Right lobe of liver (tissue), 6 donors: ENCODE results near the gene RTP3. TPM values are rescaled to one million over a fixed set of nuclear protein-coding genes. Genes with fewer than 3 reads are reported as not detected.

Experiments used
- ATAC-seq, 4 donors: fragments of 200-7000 bp; cut with Tn5 transposase; one replicate each; pipeline ENCODE4 v1.9.1; 2020; ENCODE audit warnings: mild to moderate bottlenecking in 4 of 4, moderate library complexity in 4 of 4
- DNase-seq, 3 donors: peaks; one replicate each; pipeline ENCODE4 v3.0.0-alpha.2; 2020
- H3K27ac ChIP-seq, 3 donors: fragments of 200-600 bp; one replicate each; pipeline ENCODE4 v1.8.0; 2022
- H3K27me3 ChIP-seq, 2 donors: fragments of 200-600 bp; one replicate each; pipeline ENCODE4 v1.8.0; 2022
- H3K36me3 ChIP-seq, 4 donors: fragments of 200-600 bp; sonication (generic) in 1 of 4; one replicate each; pipeline versions ENCODE4 v1.5.1 to v1.8.0; 2017 to 2022; ENCODE audit warnings: control low read depth in 1 of 4
- H3K4me1 ChIP-seq, 4 donors: fragments of 200-600 bp; sonication (generic) in 1 of 4; one replicate each; pipeline versions ENCODE4 v1.5.1 to v1.8.0; 2017 to 2022; ENCODE audit warnings: control low read depth in 1 of 4
- H3K4me3 ChIP-seq, 3 donors: fragments of 200-600 bp; one replicate each; pipeline ENCODE4 v1.8.0; 2022
- H3K9me3 ChIP-seq, 4 donors: fragments of 200-600 bp; sonication (generic) in 1 of 4; one replicate each; pipeline versions ENCODE4 v1.5.1 to v1.8.0; 2017 to 2022; ENCODE audit warnings: control low read depth in 1 of 4
- CTCF ChIP-seq, 4 donors: fragments of 200-600 bp in 3 of 4; fragments of 450-650 bp in 1 of 4; IDR thresholded peaks; one replicate each; pipeline versions ENCODE4 v1.5.1 to v1.8.0; 2016 to 2022; ENCODE audit warnings: antibody characterized with exemption in 4 of 4, mild to moderate bottlenecking in 2 of 4
- POLR2A ChIP-seq: fragments of 450-650 bp; IDR thresholded peaks from one replicate; pipeline ENCODE4 v1.6.1; 2017; ENCODE audit warnings: antibody characterized with exemption, mild to moderate bottlenecking
- whole genome bisulfite sequencing: methylation state at CpG from one replicate; pipeline ENCODE4 v1.1.6; 2018; ENCODE audit warnings: low coverage, low lambda C conversion rate; ENCODE audit not compliant: insufficient coverage; ENCODE audit errors: missing lambda C conversion rate; 5-methylcytosine and 5-hydroxymethylcytosine counted together
- intact Hi-C, 2 donors: fragments of 100-400 bp; cut with DNase I; formaldehyde crosslinking; loops; one replicate each; pipeline versions ENCODE4 v1.11.2 to v1.14.1; 2022
- total RNA-seq, 6 experiments: library from RNA; depleted of rRNA in 2 of 6; stranded (reverse); fragments of >200 nt in 2 of 6; fragmentation: NEBNext Ultra II Directional in 3 of 6; extraction: Animal tissue kit (Norgen Biotek cat#: 25700) in 3 of 6; gene quantifications; one replicate each; pipeline versions ENCODE4 v1.1.0 to v1.2.4, GENCODE V29; 2016 to 2023
- donor health status: DM: no; HTN: yes; CAD: no.
- donor health status: DM: no; HTN: no; CAD: no.
- donor health status: DM: no; HTN: no; CAD: no.
- donor health status: DM: no; HTN: yes; CAD: no.
- donor health status: DM: no; HTN: yes; CAD: no.

Gene RTP3
- total RNA-seq, 6 experiments from 2014 or later = 12.2 to 29.0 (median 20.9) TPM

DNA sequence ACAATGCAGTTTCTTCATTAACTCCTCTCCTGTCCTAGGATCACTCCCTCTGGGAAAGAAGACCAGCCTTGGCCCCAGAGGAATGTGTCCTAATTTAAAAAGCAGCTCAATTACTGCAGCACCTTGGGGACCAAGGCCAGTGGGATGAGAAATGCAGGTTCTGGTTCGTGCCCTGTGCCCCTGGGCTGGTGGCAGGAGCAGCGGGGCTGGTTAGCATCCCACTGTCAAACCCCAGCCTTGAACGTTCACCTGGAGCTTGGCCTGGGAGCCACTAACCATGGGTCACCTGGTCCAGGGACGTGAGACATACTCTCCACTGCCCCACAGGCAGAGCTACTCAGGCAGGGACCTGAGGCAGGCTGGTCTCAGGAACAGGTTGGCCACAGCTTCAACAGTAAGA, 8.4 kb upstream of the RTP3 start:
- DNase-seq (peak in 1 of 3 donors; percentile 51), ATAC-seq (no peak)
- Histone ChIP-seq H3K4me1 (peaks cover 0 to 38% (median 17%) of the 10 kb centered on the region in 4 donors), H3K27me3 (no peaks in the 10 kb centered on the region), H3K9me3 (no peaks in the 10 kb centered on the region), H3K36me3 (no peaks in the 10 kb centered on the region), H3K4me3 (no peak overlapping the region), H3K27ac (no peak overlapping the region)
- TF ChIP-seq POLR2A (no peak), CTCF (IDR thresholded peaks at IDR 0.05) (no peak)
- 0% methylated on average over 1 of the region's 4 CpGs for WGBS
- intact Hi-C loops = loop anchor here in 1 of 2 donors (5.0 kb wide), 1 partner anchor 63 kb away; no protein-coding TSS in a partner anchor

DNA sequence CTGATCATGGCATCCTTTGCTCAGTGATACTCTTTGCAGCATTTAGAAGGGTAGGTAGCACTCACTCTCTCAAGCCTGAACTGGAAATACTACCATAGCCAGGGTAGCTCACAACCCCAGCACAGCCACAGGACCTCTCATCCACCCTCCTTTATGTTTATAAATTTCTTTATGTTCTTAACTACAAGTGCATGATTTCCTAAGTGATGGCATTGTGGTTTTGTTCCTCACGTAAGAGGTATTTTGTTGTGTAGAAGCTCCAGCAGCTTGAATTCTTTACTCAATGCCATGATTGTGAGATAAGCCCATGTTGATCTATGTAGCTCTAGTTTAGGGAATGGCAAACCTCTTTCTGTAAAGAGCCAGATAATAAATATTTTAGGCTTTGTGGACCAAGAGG, 7.9 kb upstream of the RTP3 start:
- DNase-seq (no peak), ATAC-seq (no peak)
- TF ChIP-seq CTCF (IDR thresholded peaks at IDR 0.05) (no peak), POLR2A (no peak)
- Histone ChIP-seq H3K27me3 (no peaks in the 10 kb centered on the region), H3K27ac (no peak overlapping the region), H3K4me3 (no peak overlapping the region), H3K36me3 (no peaks in the 10 kb centered on the region), H3K4me1 (peaks cover 0 to 38% (median 17%) of the 10 kb centered on the region in 4 donors), H3K9me3 (no peaks in the 10 kb centered on the region)
- intact Hi-C loops = loop anchor here in 1 of 2 donors (5.0 kb wide), 1 partner anchor 62 kb away; no protein-coding TSS in a partner anchor
- WGBS = 85% methylated on average over 1 of the region's 1 CpG

DNA sequence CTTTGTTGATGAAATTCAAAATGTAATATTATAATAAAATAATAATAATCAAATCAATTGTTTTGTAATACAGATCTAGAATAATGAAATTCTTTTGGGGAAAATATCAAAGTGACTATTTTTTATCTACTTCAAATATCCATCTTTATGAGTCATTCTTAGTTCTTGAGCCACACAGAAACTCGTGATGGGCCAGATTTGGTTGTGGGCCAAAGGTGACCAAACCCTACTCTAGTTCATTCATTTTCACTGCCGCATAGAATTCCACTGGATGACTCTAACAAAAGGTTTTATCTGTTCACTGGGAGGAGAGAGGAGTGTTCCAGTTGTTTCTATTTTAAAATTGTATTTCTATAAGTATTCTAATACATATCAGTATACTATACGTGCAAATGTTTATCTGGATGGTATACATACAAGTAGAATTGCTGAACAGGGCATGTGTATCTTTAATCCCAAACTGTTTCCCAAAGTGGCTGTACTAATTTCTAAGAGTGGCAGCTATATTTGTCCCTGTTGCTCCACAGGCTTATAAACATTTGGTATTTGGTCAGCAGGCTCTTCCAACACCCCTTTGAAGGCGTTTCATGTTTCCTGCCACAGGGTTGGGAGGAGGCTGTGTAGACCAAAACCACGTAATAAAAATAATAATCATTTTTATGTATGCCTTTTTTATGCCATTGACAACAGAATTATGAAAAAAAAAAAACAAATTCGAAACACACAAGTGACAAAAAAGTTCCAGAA, 7.3 kb upstream of the RTP3 start:
- intact Hi-C loops = no loop called here
- 32% methylated on average over 6 of the region's 6 CpGs for WGBS
- peak in 2 of 4 donors; percentile 27 to 29 for ATAC-seq
- Histone ChIP-seq H3K27me3 (no peaks in the 10 kb centered on the region), H3K4me1 (peaks cover 0 to 38% (median 17%) of the 10 kb centered on the region in 4 donors), H3K9me3 (no peaks in the 10 kb centered on the region), H3K4me3 (no peak overlapping the region), H3K36me3 (no peaks in the 10 kb centered on the region), H3K27ac (peak overlapping the region in 2 of 3 donors; percentile 12 to 42)
- DNase-seq = peak in 1 of 3 donors; percentile 23
- TF ChIP-seq POLR2A = no peak
- no peak for TF ChIP-seq CTCF (IDR thresholded peaks at IDR 0.05)

DNA sequence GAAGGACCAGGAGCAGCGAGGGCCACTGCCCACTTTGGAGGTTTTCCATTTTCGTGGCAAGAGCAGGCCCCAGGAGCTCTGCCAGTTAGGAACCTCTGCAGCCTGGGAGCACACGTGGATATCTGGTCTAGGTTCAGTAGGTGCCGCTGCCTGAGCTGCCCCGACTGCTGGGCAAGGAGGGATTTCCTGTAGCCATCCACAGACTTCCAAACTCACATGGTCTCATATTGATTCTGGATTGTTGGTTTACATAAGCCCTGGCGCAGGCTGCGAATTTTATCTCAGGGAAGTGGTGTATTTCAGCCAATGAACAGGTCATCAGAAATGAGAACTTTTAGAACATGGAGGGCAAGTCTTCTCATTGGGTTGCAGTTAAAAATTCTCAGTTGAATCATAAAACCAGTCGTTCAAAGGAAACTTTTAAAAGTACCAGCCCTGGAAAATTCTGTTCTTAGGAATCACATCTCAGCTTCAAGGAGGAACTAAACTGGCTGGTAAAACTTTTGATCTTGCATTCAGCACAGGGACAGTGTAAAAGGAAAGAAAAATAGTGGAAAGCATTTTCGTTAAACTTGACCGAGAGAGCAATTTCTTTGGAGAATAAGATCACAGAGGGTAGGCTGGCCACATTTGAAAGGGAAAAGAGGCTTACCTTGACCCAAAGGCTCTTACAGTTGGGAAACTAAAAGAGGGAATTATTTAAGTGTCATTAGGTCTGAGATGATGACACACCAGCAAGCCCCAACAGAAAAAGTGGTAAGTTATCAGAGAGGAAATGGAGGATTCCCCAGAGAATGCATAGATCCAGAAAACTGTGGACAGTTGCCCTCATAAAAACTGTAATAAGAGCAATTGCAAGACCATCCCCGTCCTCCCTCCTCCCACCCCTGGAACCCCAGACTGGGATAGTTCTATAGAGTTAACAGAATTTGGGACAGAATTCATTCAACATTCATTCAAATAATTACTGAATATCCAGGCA, 6.4 kb upstream of the RTP3 start:
- ATAC-seq = peak; percentile 77 to 93 (median 84)
- H3K27me3 ChIP-seq = no peaks in the 10 kb centered on the region
- intact Hi-C loops = no loop called here
- peak overlapping the region in 1 of 3 donors; percentile 0 for H3K4me3 ChIP-seq
- DNase-seq = peak; percentile 76 to 91 (median 87)
- peak overlapping the region in 2 of 3 donors; percentile 12 to 60 for H3K27ac ChIP-seq
- TF ChIP-seq POLR2A = peak; percentile 34
- no peak for TF ChIP-seq CTCF (IDR thresholded peaks at IDR 0.05)
- no peaks in the 10 kb centered on the region for H3K36me3 ChIP-seq
- no peaks in the 10 kb centered on the region for H3K9me3 ChIP-seq
- 29% methylated on average over 11 of the region's 11 CpGs for WGBS
- peaks cover 0 to 47% (median 22%) of the 10 kb centered on the region in 4 donors for H3K4me1 ChIP-seq
